Measurements from ENCODE around the gene CAMKMT.

CAMKMT gene

DNA sequence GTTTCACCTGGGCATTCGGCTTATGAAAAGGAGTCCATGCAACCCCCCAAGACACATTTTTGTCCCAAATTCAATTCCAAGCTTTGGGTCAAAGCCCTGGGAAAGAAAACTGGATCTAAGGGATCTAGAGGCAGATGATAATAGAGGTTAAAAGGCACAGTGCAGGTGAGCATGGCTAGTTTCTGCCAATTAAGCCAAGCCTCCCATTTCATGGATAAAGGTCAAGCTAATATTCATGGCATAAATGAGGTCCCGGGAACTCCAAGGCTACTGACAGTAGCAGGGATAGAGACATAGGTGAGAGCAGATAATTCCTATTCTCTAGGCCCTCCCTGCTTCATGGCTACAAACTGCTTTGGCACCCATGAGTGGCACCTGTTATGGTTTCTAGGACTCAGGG lies 83.1 kb downstream of the CAMKMT start:
- DNase-seq (ENCODE audit: low read depth, low spot score): no peak

DNA sequence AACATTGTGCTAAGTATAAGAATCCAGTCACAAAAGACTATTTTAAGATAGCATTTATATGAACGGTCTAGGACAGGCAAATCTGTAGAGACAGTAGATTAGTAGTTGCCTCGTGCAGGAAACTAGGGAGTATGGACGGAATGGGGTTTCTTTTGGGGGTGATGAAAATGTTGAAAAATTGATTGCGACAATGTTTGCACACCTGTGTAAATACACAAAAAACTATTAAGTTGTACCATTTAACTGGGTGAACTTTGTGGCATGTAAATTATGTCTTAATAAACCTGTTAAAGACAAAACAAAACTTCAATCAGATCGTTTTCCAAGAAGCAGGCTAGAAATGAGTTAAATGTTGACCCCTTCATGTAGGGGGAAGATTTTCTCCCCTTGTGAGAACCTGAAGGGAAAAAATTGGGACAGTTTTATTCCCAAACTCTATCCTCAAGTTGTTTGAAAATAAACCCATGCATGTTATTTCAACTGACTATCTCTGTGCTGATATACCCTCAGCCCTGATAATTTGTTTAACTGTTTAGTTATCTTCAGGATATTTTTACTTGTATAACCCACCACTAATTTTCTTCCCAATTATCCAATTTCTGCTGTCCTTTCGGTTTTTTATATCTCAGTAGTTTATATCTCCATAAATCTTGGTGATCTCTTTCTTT lies 87.2 kb downstream of the CAMKMT start:
- no peak for DNase-seq (ENCODE audit: low read depth, low spot score)

DNA sequence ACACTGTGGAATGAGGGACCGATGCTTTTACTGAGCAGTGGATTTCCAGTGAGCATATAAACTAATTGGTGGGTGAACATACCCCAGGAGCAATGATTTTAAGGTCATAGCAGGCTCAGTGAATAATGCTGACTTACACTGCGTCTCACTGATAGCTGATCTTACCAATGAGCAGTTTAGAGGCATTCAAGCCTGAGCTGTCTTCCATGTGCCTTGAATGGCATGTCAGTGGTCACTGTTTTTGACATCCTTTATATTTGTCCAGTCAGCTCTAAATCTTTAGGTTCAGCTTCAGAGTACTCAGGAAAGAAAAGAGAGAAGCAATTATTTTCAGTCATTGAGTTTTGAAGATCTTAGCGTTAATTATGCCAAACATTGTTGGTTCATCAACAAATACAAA lies 88.3 kb downstream of the CAMKMT start:
- no peak for DNase-seq (ENCODE audit: low read depth, low spot score)

DNA sequence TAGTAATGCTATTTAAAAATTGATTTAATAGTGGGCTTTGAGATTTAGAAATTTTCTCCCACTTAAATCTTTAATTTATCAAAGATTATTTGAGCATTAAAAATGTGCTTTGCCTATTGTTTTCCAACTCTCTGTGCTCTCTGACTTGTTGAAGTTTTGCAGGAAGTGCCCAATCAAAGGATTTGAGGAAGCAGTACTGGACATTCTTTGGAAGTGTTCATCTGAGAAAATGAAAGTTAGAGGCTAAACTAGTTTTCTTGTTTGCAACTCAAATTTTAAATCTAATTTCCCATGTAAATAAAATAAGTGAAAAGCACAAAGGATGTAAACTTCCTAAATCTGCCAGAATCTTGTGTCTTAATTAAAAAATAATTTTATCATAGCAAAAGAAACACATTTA lies 89.1 kb downstream of the CAMKMT start:
- no peak for DNase-seq (ENCODE audit: low read depth, low spot score)

DNA sequence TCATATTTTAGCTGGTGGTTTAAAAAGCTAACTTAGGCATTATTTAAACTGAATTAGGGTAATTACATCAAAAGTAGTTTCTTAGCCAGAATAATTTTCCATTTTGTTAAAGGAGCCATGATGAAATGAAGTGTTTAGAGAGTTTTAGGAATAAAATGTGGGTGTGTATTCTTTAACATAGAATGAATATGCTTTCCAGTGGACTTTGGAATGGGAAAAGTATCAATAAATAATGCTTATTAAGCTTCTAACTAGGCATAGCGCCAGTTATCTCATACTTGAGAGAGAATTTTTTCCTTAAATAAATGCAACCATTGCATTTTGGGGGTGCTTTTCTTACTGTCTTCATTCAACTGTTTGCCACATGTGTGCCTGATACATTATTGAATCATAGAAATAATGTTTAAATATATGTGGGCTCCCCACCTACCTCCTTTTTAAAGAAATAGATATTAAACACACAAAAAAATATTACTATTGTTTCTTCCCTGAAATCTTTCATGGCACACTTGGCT lies 90.4 kb downstream of the CAMKMT start:
- DNase-seq (ENCODE audit: low read depth, low spot score): no peak

DNA sequence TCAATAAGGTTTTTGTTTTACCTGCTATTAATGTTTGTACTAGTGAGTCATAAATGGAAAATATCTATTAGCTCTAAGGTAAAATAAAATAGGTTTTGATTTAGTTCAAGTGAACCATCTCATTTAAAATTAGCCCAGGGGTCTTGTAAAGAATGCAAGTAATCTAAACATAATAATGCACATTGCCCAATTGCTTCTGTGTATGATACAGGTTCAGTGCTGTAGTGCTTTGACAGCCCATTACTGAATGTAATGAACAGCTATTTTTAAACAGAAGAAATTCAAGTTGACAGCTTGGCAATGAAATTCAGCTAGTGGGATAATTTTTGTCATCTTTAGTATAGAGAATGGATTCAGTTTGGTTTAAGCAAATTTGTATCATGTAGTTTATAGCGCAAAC lies 91.5 kb downstream of the CAMKMT start:
- DNase-seq (ENCODE audit: low read depth, low spot score): no peak

DNA sequence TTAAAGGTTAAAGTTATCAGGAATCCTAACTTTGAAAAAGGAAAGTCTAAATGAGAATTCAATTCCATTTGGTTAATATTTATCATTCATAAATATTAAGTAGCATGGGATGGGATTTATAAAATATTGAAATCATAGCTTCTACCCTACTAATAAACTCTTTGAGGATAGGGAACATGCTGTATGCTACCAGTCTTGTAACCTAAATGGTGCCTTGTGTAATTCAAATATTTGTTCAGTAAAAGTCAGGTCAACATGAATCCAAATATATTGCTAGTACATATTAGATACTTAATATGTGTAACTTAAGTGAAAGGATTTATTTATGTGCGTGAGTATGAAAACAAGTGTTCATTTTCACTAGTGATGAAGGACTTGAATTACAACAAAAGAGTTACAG lies 94.1 kb downstream of the CAMKMT start:
- DNase-seq (ENCODE audit: low read depth, low spot score): no peak

DNA sequence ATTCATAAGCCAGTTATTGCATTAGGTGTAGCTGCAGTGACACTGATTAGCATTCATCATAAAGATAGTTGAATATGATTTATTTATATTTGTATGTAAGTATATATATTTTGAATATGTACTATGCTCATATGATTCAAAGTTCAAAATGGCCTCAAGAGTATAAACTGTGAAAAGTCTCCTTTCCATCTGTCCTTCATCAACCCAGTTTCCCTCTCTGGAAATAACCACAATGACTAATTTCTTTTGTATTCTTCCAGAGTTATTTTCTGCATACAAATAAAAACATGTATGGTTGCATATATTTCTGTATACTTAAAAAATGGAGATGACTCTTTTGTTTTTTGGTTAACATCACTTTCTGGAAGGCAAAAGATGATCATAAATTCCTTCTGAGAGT lies 95.2 kb downstream of the CAMKMT start:
- DNase-seq (ENCODE audit: low read depth, low spot score): no peak

DNA sequence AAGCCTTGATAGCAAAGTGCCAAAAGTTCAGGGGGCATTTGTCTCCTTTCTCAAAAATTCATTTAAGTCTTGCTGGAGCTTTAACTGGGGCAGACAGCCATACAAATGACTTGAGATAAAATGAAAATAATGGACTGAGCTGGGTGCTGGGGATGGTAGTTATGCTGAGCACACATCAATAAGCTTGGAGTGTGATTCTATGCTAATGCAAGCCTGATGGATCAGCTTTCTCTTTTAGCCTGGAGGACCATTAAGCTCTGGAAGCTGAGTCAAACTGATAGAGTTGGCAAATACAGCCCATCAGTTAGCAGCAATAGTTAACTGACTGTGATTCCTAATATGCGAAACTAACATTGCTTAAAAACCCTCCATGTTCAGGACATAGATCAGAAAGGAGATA lies 98.0 kb downstream of the CAMKMT start:
- no peak for DNase-seq (ENCODE audit: low read depth, low spot score)

DNA sequence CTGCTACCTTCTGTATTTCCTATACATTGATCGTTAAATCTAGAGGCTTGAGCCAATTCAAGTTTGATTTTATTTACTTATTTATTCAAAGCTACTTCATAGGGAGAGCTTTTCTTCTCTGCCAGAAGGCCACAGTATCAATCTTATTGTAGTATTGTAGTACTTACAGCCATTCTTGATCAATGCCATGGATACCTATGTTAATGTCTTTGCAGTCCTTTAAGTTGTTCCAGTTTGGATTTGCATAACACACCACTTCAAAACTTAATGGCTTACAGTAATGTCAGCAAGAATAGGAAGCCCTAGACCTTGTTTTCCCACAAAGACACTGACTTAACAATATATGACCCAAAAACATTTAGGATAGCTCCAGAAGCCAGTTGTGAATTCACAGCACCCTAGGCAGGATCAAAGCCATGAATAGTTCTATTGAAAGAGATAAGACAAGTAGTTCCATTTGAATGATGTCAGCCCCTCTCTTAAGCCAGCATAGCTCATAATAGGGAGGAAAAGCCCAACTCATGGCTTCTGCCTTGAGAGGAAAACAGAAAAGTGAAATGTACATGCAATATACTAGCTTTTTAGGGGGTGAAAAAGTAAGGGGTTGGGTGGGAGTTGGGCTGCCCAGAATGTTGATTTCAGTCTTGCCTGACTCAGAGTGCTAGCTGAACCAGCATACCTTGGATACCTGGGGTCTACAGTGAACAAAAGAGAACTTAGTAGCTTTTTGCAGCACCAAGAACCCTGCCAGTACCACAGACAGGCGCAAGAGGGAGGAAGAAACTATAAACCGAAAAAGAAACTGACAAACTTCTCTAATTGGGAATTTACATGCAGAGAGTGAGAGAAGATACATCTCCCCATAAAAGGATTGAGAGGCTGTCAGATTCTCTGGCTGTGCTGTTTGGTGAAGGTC lies 101.4 kb downstream of the CAMKMT start:
- peak; percentile 72 for DNase-seq (ENCODE audit: low read depth, low spot score)

DNA sequence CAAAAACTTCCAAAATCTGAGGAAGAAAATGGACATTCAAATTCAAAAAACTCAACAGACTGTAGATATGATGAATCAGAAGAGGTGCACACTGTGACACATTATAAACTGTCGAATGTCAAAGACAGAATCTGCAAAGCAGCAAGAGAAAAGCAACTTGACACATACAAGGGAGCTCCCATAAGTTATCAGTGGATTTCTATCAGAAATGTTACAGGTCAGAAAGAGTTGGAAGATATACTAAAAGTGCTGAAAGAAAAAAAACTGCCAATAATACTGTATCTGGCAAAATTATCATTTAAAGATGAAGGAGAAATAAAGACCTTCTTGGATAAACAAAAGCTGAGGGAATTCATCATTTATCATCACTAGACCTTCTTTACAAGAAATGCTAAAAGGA lies 102.7 kb downstream of the CAMKMT start:
- DNase-seq (ENCODE audit: low read depth, low spot score): no peak

DNA sequence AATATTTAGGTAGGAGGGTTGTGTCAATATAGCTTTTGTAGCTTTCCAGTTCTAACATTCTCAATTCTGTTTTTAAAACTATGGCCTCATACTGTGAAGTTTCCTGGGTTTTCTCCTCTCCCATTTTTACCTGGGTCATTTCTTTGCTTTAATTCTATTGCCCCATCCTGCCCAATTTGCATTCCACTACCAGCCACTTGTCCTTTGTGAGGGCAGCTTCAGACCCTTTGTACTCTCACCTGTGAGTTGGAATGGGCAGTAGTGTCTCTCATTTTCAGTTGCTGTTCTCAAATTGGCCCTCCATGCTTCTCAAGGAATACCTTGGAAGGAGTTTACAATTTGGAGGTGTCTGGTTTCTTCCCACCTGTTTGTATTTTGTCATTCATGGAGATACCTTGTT lies 108.4 kb downstream of the CAMKMT start:
- no peak for DNase-seq (ENCODE audit: low read depth, low spot score)

DNA sequence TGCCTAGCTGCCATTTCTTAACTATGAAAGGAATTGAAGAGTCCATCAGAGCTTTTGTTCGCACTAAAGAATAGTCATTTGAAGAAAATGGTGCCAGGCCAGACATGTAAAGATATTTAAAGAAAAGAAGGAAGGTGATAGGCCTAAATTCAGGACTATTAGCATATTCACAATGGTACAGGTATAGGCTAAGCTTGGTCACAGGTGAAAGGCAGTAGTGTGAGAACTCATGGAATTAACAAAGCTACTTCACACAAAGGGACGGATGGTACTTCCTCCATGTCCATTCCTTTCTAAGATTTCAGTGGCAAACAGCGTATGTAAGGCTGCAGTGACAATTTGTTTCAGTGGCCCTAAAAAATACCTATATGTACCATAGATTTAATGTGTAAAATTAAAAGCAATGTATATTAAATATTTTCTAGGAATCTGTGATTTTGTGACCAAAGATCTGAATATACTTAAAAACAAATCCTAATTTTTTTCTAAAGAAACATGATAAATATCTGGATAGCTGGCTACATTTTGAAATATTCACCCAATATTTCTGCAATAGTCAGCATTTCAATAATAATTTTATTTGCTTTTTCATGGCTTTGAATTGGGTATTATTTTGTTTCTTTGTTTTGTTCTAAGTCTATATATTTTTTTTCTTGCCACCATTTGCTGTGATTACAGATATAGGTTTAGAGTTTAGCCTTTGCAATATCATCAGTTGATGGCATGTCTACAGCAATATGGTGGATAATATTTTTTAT lies 116.1 kb downstream of the CAMKMT start:
- no peak for DNase-seq (ENCODE audit: low read depth, low spot score)

DNA sequence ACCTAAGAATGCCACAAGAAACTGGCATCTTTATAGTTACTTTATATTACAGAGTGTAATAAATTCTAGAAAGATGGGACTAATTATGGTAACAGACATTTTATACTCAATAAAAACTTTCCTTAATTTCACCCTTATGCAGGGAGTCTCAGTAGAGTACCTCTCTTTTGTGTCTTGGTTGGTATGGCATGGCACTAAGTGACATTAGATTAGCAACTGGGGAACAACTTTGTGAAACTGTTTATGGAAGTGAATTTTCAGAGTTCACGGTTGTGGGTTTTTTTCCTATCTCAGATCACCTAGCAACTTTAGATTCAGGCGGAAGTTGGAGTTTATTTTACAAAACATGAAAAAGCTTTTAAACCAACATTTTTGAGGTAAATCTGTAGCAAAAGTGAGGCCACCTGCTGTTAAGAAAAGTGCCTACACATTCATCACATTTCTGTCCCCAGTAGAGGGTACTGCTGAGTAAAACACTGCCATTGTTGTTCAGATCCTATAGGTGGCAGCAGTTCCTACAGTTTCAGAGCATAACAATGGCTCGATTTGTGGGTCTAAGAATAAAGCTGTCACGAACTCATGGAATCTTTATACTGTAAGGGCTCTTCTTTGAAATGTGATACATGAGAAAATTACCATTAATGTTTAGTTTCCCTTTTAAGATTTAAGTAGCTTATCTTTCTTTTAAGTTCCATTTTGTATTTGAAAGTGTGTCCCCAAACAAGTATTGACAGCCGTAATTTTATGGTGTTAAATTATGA lies 117.6 kb downstream of the CAMKMT start:
- DNase-seq (ENCODE audit: low read depth, low spot score): peak; percentile 58

DNA sequence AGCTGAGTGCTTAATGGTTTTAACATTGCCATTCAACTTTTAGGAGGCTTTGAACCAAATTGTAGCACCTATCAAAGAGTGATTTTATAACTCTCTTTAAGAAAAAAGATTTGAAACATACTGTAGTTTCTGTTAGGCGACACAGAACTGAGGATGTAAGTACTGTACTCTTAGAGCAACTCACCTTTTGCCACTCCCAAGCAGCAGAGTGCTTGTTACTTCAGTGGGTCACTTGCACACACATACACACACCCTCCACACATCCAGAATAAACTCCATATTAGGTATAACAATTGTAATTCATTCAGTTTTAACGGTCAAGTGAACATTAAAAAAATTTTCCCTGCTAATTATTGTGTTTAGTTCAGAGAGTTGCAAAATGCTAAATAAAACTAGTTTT lies 118.3 kb downstream of the CAMKMT start:
- DNase-seq (ENCODE audit: low read depth, low spot score): no peak

DNA sequence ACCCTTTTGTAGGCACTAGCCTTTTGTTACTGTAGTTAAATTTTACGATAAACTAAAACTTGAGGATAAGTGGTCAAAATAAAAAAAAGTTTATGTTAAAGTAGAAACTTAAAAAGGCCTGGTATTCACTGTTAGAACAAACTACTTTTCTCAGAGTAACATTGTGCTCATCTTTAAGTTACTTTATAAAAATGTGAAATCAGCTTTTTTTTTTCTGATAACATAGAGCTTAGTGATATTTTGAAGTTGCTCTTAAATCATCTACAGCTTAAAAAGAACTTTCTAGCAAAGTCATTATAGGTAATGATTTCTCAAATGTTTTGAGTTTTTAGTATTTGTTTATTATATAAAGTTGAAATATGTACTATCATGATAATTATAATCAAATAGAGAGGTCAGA lies 125.3 kb downstream of the CAMKMT start:
- DNase-seq (ENCODE audit: low read depth, low spot score): no peak

DNA sequence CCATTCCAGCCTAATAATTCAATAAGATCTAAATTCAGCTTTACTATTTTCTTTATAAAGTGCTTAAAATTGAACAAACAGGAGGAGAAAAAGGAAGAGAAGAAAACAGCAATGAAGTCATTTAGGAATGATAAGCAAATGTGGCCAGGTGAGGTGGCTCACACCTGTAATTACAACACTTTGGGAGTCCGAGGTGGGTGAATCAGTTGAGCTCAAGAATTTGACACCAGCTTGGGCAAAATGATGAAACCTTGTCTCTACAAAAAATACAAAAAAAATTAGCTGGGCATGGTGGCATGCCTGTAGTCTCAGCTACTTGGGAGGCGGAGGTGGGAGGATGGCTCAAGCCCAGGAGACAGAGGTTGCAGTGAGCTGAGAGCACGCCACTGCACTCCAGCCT lies 129.0 kb downstream of the CAMKMT start:
- DNase-seq (ENCODE audit: low read depth, low spot score): no peak

DNA sequence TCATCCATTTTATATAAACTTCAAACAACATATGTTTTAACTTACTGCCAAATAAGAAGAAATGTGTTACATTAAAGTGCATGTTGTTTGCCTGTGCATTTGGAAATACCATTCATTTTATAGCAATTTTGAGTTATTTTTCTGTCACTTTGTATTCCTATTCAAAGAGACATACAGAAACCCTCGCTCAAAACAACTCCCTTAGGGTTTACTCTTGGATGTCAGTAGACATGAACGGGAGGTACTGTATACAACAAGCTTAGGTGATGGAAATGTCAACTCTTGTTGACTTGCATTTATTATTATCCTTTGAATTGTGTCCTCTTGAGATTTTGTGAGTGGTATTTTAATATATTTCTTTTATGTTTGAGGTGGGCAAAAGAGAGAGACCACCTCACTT lies 132.3 kb downstream of the CAMKMT start:
- DNase-seq (ENCODE audit: low read depth, low spot score): no peak

DNA sequence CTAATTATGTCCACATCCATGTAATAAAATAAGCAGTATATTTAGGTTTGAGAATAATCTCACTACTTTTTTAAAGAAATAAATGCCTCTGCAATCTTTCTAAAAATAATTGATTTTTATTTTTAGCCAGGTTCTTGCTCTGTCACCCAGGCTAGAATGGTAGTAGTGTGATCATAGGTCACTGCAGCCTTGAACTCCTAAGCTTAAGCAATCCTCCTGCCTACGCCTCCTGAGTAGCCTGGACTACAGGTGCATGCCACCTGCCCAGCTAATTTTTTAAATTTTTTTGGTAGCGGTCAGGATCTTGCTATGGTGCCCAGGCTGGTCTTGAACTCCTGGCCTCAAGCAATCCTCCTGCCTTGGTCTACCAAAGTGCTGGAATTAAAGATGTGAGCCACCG lies 133.3 kb downstream of the CAMKMT start:
- no peak for DNase-seq (ENCODE audit: low read depth, low spot score)

DNA sequence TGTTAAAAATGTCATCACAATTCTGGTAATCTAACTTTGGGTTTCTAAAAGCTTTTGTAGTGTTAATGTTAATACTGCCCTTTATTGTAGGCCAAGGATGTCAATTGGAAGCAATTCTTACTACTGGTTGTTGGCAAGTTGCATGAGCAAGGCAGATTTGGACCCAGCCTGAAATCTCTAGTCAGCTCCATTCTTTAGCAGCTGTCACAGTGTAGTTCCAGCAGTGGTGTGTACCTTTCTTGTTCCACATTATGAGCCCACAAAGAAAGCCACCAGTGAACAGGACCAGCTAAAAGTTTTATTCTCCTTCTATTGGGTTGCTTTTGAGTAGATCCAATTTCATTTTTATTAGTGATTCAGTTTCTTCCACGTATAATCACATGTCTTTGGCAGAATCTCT lies 133.8 kb downstream of the CAMKMT start:
- DNase-seq (ENCODE audit: low read depth, low spot score): no peak

DNA sequence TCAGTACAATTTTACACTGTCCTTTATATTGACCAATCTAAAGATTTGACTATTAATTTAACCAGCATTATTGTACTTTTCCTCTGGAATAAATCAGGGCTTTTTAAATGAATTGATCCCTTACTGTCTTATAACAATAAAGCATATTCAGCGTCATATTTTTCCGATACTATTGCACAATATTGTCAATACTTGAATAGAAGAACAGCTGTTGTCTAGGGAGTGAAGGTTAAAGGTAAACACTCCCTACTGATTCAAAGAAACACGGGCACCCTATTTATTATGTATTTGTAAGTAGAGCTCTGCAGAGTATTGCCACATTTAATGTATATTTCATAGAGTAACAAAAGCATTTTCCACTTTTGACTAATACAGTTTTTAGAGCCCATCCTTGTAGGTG lies 134.4 kb downstream of the CAMKMT start:
- no peak for DNase-seq (ENCODE audit: low read depth, low spot score)

DNA sequence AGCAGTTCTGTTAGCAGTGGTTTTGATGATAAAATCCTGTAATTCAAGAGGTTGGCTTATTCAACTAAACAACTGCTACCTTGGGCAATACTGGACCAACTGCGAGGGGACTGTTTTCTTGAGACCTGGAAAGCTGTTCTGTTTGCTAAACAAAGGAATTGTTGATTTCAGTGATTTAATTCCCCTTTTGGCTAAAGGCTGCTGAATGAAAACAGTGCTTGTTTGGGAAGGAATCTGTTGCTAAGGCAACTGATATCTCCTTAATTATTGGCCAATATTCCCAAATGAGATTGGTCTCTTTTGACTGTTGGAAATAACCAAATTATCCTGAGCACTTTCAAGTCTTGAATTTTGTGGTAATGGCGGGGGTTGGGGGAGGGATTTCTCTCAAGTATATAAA lies 136.8 kb downstream of the CAMKMT start:
- DNase-seq (ENCODE audit: low read depth, low spot score): no peak

Data from ELF-1 (cell line).